Fibroblast of lung (primary cell): ENCODE data around the gene TNFRSF19.

Experiments
- CTCF ChIP-seq, 2 donors: IDR thresholded peaks in 1 of 2; conservative IDR thresholded peaks in 1 of 2; 1 replicate in 1 of 2; 2 replicates in 1 of 2; pipeline ENCODE4 v1.5.1; 2011 to 2012; ENCODE audit warnings: low read length in 2 of 2, control low read depth in 1 of 2, inconsistent platforms in 1 of 2, low read depth in 1 of 2, mild to moderate bottlenecking in 1 of 2
- EZH2 ChIP-seq: IDR thresholded peaks from 2 replicates; pipeline ENCODE4 v1.5.1; 2012; ENCODE audit warnings: low read length, control low read depth, mild to moderate bottlenecking; ENCODE audit errors: missing control alignments

GRCh38 chr13:23674795-23675640 lies 104.8 kb downstream of the TNFRSF19 start:
- no peak for TF ChIP-seq CTCF (conservative IDR thresholded peaks at IDR 0.05 in 1 of 2, IDR thresholded peaks at IDR 0.05 in 1 of 2; ENCODE audit: low read depth in 1 of 2, low read length in 2 of 2)
- no peak for TF ChIP-seq EZH2
